Colon (tissue), 2 donors: ENCODE measurements around the gene THAP2.
"Not testable (repeated sequence)": the region's sequence is repeated elsewhere in the genome, so short reads cannot be mapped to it uniquely, and the experiment has no call there.

Experiments used
- FAIRE-seq: peaks from 2 replicates; lab custom pipeline; 2012; peaks lifted over from hg19 to GRCh38; lab: Jason Lieb, UNC
- donor health status: control.
- donor health status: control.

THAP2 gene

GRCh38 chr12:71662849-71663560, 1.1 kb upstream of the THAP2 start:
- FAIRE-seq: no peak

GRCh38 chr12:71664411-71665089, 449 bp downstream of the THAP2 start:
- FAIRE-seq: no peak

DNA sequence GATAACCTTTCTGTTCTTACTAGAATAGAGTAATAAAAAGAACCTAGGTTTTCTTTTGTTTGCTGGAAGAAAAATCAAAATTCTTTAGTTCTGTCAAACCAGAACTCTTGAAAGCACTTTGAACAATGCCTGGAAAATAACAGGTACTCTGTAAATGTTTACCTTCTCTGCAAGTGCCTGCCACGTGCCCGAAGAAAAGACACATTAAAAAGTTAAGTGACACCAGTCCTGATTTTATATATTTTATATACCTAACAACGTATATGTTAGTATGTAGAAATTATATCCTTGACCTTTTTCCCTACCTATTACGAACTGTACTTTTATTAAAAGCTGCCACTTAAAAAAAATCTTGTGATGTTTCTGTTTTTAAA, 976 bp downstream of the THAP2 start:
- FAIRE-seq: no peak

DNA sequence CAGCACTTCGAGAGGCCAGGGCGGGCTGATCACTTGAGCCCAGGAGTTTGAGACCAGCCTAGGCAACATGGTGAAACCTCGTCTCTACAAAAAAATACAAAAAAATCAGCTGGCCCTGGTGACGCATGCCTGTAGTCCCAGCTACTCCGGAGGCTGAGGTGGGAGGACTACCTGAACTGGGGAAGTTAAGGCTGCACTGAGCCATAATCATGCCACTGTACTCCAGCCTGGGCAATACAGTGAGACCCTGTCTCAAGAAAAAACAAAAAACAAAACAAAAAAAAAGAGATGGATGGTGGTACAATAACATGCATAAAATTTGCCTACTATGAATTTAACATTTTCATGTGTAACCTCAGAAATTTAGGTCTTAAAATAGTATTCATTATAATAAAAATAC, 2.2 kb downstream of the THAP2 start:
- no peak for FAIRE-seq

DNA sequence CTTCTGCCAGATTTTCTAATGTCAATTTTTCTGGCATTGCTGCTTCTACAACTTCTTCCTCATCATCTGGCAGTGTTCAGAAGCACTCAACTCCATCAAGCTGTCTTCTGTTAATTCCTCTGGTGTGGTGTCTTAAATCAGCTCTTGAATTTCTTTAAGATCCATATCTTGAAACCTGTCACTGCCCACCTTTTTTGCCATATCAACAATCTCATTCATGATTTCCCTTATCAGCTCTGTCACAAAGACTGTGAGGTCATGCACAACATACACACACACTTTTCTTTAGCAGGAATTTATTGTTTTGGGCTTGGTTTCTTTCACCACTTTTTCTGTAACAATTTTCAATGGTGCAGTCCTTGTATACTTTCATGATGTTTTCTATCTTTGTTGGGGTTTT, 7.2 kb downstream of the THAP2 start:
- no peak for FAIRE-seq

DNA sequence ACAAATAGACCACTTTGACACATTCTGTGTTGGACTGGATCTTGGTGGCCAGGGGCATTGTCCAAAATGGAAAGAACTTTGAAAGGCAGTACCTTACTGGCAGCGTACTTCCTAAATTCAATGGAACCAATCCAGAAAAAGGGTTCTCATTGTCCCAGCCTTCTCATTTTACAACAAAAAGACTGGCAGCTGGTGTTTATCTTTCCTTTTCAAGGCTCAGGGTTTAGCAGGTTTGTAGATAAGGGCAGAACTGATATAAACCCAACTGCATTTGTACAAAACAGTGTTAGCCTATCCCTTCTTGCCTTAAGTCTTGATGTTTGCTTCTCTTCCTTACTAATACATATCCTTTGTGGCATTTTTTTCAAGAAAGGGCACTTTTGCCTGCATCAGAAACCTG, 7.7 kb downstream of the THAP2 start:
- no peak for FAIRE-seq

GRCh38 chr12:71682466-71682865, 18.4 kb downstream of the THAP2 start:
- no peak for FAIRE-seq

GRCh38 chr12:71683633-71684032, 19.5 kb downstream of the THAP2 start:
- no peak for FAIRE-seq

- FAIRE-seq: no peak
Measured at GRCh38 chr12:71684081-71684480, 20.0 kb downstream of the THAP2 start.

DNA sequence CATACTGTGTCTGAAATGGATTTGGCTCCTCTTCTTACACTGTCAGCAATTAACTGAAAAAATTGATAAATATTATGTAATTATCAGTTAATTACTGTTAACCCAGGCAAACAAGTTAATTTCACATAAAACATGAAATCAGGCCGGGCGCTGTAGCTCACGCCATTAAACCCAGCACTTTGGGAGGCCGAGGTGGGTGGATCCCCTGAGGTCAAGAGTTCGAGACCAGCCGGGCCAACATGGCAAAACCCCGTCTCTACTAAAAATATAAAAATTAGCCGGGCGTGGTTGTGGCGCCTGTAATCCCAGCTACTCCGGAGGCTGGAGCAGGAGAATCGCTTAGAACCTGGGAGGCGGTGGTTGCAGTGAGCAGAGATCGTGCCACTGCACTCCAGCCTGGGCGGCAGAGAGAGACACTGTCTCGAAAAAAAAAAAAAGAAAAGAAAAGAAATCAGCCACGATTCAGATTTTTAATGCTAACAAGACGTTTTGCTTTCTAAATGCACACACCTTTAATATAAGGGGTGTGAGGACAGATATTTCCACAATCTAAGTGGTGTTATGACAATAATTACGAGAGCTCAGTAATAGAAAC, 21.3 kb downstream of the THAP2 start:
- FAIRE-seq: no peak

GRCh38 chr12:71685914-71686657, 22.0 kb downstream of the THAP2 start, which contains the start of gene TMEM19:
Gene TMEM19 (plus strand): TSS chr12:71686082. CDS start chr12:71686681, 599 bp downstream.
- no peak for FAIRE-seq

DNA sequence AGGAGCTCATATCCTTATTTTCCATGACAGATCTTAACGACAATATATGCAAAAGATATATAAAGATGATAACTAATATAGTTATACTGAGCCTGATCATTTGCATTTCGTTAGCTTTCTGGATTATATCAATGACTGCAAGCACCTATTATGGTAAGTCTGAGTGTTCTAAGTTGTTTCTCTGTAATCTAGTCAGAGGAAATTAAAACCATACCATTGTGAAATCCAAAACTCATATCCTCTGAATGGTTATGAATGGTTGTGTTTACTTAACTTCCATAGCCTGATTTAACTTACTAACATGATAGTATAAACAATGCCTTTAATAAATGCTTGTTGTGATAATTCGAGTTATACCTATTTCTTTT, 22.5 kb downstream of the THAP2 start:
- no peak for FAIRE-seq

GRCh38 chr12:71687172-71687571, 23.1 kb downstream of the THAP2 start:
- not testable (repeated sequence) for FAIRE-seq

GRCh38 chr12:71688961-71689570, 25.0 kb downstream of the THAP2 start:
- FAIRE-seq: no peak

GRCh38 chr12:71691504-71692129, 27.5 kb downstream of the THAP2 start:
- FAIRE-seq: no peak

- FAIRE-seq: no peak
Measured at GRCh38 chr12:71693126-71693525, 29.0 kb downstream of the THAP2 start.

GRCh38 chr12:71693651-71694050, 29.6 kb downstream of the THAP2 start:
- not testable (repeated sequence) for FAIRE-seq

DNA sequence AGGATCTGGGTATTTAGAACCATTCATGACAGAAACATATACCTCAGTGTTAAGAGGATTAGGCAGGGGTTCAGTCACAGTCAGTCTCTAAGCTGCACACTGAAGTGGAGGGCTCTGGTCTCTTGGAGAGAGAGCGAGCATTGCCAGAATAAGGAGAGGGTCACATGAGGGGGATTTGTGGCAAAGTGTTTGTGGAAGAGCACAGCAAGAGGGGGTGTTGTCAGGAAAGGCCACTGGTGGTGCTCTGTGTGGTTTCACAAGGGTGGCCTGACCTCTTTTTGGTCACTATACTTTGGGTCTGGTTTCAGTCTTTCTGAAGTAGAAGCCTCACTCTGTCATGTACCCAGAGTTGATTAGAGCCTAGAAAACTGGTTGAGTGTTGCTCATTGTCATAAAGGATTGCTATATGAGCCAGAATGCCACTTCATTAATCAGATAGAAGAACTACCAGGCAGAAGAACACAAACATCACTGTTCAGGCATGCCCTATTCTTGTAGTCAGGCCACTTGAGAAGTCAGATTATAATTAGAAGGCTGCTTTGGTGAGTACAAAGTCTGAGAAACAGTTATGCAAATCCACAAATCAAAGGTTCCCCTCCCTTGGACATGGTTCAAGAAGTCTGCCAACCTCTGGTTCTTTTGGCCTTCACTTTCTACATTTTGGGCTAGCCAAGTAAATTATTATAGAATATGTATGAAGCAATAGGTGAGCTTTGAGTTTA, 30.2 kb downstream of the THAP2 start:
- FAIRE-seq: no peak

GRCh38 chr12:71695782-71696181, 31.7 kb downstream of the THAP2 start:
- FAIRE-seq: no peak

GRCh38 chr12:71702181-71702580, 38.1 kb downstream of the THAP2 start:
- FAIRE-seq: not testable (repeated sequence)

DNA sequence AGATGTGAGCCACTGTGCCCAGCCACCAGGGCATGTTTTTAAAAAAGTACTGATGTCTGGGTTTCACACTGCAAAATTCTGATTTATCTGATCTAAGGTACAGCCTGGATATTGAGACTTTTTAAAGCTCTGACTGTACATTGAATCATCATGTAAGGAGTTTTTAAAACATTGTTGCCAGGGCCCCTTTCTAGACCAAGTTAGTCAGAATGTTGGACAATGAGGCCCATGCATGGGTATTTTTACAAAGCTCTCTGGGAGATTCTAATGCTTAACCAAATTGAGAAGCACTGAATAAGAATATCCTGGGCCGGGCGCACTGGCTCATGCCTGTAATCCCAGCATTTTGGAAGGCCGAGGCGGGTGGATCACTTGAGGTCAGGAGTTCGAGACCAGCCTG, 38.5 kb downstream of the THAP2 start:
- no peak for FAIRE-seq
